Ramos (cell line): Measurements from ENCODE around the gene WDR37.

Experiments
- in situ Hi-C: fragments of 300-500 bp; cut with MboI; formaldehyde crosslinking; loops from one replicate; pipeline ENCODE4 v1.14.3; 2022; ENCODE audit warnings: low sequenced_read_pairs; ENCODE audit not compliant: unreplicated experiment

WDR37 gene

GRCh38 chr10:1121271-1121970, 65.2 kb downstream of the WDR37 start:
- in situ Hi-C loops, result no loop called here

- in situ Hi-C loops, result no loop called here
Measured at GRCh38 chr10:1122349-1122748, 66.2 kb downstream of the WDR37 start.

GRCh38 chr10:1123198-1123597, 67.0 kb downstream of the WDR37 start:
- in situ Hi-C loops, result no loop called here

DNA sequence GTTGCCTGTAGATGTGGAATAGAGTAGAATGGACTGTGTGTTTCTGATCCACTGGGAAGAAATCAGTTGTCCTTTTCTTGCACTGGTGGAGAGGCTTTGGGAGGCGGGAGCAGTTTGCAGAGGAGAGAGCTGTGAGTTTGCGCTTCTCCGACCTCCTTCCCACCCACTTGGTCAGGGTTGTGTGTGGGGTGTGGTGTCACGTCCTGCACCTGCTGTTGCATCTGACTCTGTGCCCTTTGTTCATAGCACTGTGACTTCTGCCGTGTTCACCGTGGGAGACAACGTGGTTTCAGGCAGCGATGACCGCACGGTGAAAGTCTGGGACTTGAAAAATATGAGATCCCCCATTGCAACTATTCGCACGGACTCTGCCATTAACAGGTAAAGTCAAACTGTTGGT, 67.8 kb downstream of the WDR37 start:
- in situ Hi-C loops, result no loop called here

GRCh38 chr10:1124796-1125195, 68.6 kb downstream of the WDR37 start:
- in situ Hi-C loops, result no loop called here

DNA sequence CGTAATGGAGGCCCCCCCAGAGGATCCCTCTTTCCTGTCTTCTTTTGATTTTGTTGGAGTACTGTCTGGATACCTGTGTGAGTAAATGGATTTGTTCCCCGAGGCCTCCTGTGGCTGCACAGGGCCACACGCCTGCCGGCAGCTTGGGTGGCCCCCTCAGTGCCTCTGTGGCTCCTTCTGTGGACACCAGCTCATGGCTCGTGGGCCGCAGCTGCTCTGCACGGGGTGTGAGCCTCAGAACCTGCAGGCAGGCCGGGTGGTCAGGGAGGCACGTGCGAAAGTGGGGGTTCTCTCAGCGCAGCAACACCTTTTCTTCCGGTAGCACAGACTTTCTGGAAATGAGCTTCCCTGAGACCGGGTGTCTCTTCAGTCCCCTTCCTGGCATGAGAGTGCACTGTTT, 70.3 kb downstream of the WDR37 start:
- in situ Hi-C loops, result no loop called here

- in situ Hi-C loops, result no loop called here
Measured at GRCh38 chr10:1127629-1128028, 71.4 kb downstream of the WDR37 start.

GRCh38 chr10:1128115-1128514, 71.9 kb downstream of the WDR37 start:
- in situ Hi-C loops, result no loop called here

- in situ Hi-C loops, result no loop called here
Measured at GRCh38 chr10:1128649-1129048, 72.5 kb downstream of the WDR37 start.

- in situ Hi-C loops, result no loop called here
Measured at GRCh38 chr10:1130226-1130625, 74.0 kb downstream of the WDR37 start.

DNA sequence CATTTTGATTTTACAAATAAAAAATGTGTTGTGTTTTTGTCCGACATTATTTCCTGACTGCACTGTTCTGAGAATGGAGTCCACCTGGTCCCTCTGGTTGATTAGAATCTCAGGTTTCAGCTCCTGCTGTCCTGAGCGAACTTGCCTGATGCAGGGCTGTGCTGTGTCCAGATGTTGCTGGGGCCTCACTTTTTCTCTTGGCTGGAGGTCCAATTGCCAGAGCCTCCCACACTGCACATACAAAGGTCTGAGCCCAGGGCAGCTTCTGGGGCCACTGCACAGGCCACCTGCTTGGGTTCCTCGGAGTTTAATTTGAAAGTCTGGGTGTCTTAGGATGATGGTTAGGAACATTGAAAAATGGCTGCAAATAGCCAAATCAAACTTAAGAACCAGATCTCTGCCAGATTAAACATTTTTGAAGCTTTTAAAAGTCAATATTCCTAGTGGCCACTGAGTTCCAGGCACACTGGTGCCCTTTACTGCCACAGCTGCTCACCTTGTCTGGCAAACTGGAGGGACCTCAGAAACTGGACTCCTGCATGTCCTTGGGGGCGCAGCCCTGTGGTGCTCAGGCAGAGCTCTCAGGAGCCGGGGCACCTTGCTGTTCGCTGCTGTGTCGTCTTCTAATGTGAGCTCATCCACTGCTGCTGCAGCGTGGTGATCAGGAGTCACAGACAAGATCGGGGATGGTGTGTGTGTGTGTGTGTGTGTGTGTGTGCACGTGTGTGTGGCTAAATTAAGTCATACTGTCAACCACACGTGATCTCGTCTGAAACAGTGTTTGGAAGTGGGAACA, 75.0 kb downstream of the WDR37 start:
- in situ Hi-C loops, result no loop called here

GRCh38 chr10:1132584-1132983, 76.4 kb downstream of the WDR37 start:
- in situ Hi-C loops, result no loop called here

DNA sequence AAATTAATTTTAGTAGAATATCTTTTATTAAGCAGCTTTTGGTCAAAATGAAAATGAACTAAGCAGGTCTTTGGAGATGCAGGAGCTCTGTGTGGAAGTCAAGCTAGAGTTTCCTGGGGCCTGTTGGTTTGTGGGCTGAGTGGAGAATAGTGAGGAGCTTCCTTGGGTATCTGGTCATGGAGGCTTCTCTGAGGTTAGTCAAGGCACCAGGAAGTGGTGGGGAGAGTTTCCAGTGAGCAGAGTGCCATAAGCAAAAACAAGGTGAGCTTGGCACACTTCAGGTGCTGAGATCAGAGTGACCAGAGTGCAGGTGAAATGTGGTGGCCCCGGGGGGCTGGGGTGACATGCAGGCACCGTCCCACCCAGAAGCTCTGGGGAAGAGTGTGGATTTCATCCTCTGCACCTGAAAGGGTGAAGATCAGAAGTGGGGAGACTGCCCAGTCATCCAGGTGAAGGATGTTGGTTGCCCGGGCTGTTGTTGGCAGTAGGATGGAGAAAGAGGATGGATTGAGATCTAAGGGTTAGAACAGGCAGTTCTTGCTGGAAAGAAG, 77.4 kb downstream of the WDR37 start:
- in situ Hi-C loops, result no loop called here

DNA sequence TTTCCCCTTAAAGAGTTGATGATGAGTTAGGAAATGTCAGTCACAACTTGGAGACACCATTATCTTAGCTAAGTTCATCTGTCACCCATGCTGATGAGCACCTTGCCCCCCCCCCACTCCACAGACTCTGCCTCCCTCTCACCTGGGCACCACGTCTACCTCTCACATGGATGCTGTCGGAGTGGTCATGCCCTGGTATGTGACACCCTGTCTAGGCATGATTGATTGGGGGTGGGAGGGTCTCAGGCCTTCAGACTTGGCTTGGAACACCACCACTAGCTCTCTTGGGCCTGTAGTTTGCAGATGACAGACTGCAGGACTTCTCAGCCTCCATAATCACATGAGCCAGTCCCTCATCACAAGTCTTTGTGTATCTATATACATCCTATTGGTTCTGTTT, 78.0 kb downstream of the WDR37 start:
- in situ Hi-C loops, result no loop called here

DNA sequence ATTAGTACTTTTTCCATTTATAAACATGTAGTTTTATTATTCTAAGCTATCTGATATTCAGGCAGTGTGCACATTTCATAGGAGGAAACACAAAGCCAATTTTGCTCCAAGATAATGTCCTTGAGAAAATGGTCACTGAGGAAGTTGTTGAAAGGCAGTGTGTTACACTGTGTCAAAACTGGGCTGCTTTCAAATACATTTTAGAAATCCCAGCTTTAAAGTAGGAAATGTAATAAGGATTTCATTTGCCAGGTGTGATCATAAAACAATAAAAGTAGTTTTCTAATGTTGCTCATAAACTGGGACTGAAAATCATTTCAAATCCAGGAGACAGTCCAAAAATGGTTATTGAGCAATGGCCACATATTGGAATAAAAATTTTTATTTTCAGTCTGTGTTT, 80.1 kb downstream of the WDR37 start:
- in situ Hi-C loops, result no loop called here

DNA sequence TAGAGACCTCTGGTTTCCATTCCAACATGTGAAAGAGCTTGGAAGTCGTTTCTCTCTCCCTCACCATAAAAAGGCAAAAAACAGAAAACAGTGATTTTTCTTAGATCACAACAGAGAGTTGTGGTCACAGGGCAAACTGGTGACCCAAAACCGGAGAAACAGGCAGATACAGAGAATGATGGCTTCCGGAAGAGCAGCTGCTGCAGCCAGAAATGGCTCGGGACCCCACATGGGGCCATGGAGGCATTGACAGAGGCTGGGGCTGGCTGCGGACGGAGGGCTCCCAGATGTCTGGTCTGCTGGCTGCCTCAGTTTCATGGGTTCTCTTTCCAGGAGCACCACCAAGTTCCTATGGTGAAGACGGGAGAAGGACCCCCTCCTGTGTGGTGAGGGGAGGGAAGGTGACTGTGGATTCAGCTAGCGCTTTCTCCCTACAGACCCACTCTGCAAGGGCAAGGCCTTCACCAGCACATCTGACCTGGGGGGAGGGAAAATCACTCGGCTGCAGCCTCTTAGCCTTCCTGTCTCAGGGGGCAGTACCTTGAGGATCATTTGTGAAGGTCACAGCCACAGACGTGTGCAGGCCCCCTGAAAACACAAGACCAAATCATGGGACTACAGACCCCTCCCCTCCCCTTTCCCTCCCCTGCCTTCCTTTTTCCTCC, 81.4 kb downstream of the WDR37 start:
- in situ Hi-C loops, result no loop called here

GRCh38 chr10:1138529-1138928, 82.3 kb downstream of the WDR37 start:
- in situ Hi-C loops, result no loop called here

DNA sequence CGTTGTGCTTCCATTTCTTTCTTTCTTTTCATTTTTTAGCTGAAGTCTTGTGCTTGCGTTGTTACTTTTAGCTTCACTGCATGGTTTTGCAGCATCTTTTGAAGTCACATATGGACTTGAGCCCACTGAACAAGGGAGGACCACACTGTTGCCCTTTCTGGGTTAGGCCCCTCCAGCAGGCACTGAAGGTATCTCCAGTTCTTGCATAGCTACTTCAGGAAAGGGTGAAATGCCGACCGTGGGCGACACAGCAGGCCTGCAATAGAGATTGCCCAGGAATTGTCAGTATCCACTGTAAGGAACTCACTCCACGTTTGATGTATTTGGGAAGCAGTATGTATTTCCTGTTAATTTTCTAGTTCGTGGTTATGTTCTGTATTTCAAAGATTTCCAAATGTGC, 85.1 kb downstream of the WDR37 start:
- in situ Hi-C loops, result no loop called here

- in situ Hi-C loops, result no loop called here
Measured at GRCh38 chr10:1141701-1142100, 85.5 kb downstream of the WDR37 start.

DNA sequence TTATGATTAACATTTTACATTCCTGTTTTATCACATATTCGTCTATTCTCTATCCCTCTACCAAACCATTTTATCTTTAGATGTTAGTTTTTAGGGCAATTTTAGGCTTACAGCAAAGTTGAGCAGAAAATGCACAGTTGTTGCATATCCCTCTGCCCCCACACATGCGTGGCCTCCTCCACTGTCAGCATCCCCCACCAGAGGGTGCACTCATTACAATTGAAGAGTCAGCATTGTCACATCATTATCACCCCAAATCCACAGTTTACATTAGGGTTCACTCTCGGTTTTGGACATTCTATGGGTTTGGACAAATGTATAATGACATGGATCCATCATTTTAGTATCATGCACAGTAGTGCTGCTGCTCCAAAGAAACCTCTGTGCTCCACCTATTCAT, 86.4 kb downstream of the WDR37 start:
- in situ Hi-C loops, result no loop called here

GRCh38 chr10:1147810-1148209, 91.6 kb downstream of the WDR37 start:
- in situ Hi-C loops, result no loop called here
